ENCODE measurements around the gene PRKAG2.

- TF ChIP-seq CTCF (IDR thresholded peaks at IDR 0.05) = peak in 4 of 6 experiments; percentile 22 to 92 (median 78)
- TF ChIP-seq POLR2A (IDR thresholded peaks at IDR 0.05) = peak; percentile 10 to 45
Observed at GRCh38 chr7:151744656-151745638, 132.0 kb downstream of the PRKAG2 start.

Data from Peyer's patch (tissue), 4 donors.